GM12875 (cell line): ENCODE data around the gene MMP28.

ENCODE experiments used
- H3K4me3 ChIP-seq: one replicate; pipeline ENCODE4 v1.5.1; 2011; ENCODE audit warnings: low read depth, low read length, control low read depth
- CTCF ChIP-seq: IDR thresholded peaks from 2 replicates; pipeline ENCODE4 v1.5.1; 2011; ENCODE audit warnings: low read depth, mild to moderate bottlenecking, control low read depth, inconsistent platforms, low read length, moderate library complexity, borderline replicate concordance; ENCODE audit not compliant: insufficient read depth

The MMP28 gene

GRCh38 chr17:35749560-35750412, 45.7 kb downstream of the MMP28 start:
- no peak for TF ChIP-seq CTCF
- H3K4me3 ChIP-seq = no peak overlapping the region

- H3K4me3 ChIP-seq = no peak overlapping the region
- TF ChIP-seq CTCF = no peak
Measured at GRCh38 chr17:35748979-35749378, 46.5 kb downstream of the MMP28 start.

- H3K4me3 ChIP-seq = no peak overlapping the region
- TF ChIP-seq CTCF = no peak
Measured at GRCh38 chr17:35748341-35748841, 47.0 kb downstream of the MMP28 start.

GRCh38 chr17:35747540-35748017, 47.9 kb downstream of the MMP28 start:
- peak; percentile 79 for TF ChIP-seq CTCF
- no peak overlapping the region for H3K4me3 ChIP-seq

GRCh38 chr17:35745749-35746320, 49.6 kb downstream of the MMP28 start:
- H3K4me3 ChIP-seq = no peak overlapping the region
- TF ChIP-seq CTCF = no peak

GRCh38 chr17:35745246-35745645, 50.2 kb downstream of the MMP28 start:
- H3K4me3 ChIP-seq = no peak overlapping the region
- TF ChIP-seq CTCF = no peak
